ENCODE data around the gene SLC25A12. TPM values are rescaled to one million over a fixed set of nuclear protein-coding genes. Genes with fewer than 3 reads are reported as not detected.

The SLC25A12 gene
- total RNA-seq, 2 experiments from 2014 or later = 8.7 to 9.5 TPM

DNA sequence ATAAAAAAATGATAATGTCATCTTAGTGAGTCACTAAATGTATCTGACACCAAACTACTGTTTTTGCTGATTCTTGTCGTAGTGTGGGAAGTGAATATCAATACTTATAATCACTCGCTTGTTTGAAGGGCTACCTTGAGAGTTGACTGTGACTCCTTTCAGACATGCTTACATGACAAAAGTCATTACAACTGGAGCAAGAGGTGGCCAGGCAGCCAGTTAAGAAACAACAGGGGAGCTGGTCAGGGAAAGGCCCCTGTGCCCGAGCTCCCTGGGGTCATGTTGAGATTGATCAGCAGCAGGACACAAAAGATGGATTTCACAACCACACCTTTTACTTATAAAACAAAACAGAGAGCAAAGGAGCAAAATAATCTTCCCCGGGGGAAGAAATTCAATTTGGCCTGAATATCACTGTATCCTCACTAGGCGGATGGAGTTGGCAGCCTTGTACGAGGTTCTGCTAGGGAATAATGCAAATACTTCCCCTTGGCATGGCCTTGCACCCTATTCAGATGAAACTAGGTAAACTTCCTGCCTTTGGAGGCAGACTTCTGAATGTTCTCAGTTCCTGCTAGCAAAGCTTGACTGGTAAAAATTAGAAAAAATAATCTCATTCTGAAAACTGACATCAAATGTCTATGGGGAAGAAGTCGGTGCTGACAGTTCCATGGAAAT lies 105.6 kb downstream of the SLC25A12 start:
- H3K4me1 Mint-ChIP-seq (ENCODE audit: low read depth) = no peaks in the 10 kb centered on the region
- Histone ChIP-seq H3K27ac (ENCODE audit: low read depth in 1 of 2, low read length in 2 of 2) (no peak overlapping the region), H3K4me3 (ENCODE audit: low read length) (no peak overlapping the region), H3K27me3 (ENCODE audit: control insufficient read depth in 1 of 2, insufficient read depth in 2 of 2, low read length in 2 of 2) (no peaks in the 10 kb centered on the region), H3K36me3 (ENCODE audit: insufficient read depth, low read length) (peaks cover 71% of the 10 kb centered on the region), H3K9me3 (ENCODE audit: control insufficient read depth in 1 of 2, insufficient read depth in 1 of 2, low read length in 2 of 2) (no peaks in the 10 kb centered on the region), H3K4me1 (ENCODE audit: insufficient read depth, low read length) (no peaks in the 10 kb centered on the region)
- no peak overlapping the region for H3K4me3 Mint-ChIP-seq
- H3K36me3 Mint-ChIP-seq (ENCODE audit: low read depth) = peaks cover 90% of the 10 kb centered on the region
- DNase-seq (no peak), ATAC-seq (ENCODE audit: poor library complexity) (no peak)
- TF ChIP-seq, protein P1, sequence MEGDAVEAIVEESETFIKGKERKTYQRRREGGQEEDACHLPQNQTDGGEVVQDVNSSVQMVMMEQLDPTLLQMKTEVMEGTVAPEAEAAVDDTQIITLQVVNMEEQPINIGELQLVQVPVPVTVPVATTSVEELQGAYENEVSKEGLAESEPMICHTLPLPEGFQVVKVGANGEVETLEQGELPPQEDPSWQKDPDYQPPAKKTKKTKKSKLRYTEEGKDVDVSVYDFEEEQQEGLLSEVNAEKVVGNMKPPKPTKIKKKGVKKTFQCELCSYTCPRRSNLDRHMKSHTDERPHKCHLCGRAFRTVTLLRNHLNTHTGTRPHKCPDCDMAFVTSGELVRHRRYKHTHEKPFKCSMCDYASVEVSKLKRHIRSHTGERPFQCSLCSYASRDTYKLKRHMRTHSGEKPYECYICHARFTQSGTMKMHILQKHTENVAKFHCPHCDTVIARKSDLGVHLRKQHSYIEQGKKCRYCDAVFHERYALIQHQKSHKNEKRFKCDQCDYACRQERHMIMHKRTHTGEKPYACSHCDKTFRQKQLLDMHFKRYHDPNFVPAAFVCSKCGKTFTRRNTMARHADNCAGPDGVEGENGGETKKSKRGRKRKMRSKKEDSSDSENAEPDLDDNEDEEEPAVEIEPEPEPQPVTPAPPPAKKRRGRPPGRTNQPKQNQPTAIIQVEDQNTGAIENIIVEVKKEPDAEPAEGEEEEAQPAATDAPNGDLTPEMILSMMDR (IDR thresholded peaks at IDR 0.05) = no peak
- no peak overlapping the region for H3K27ac Mint-ChIP-seq
- H3K9me3 Mint-ChIP-seq = no peaks in the 10 kb centered on the region
- no peaks in the 10 kb centered on the region for H3K27me3 Mint-ChIP-seq
- intact Hi-C loops (cut with DNase I, micrococcal nuclease) = no loop called here
- POLR2A ChIA-PET = no interaction called here
- CTCF ChIA-PET = no interaction called here

DNA sequence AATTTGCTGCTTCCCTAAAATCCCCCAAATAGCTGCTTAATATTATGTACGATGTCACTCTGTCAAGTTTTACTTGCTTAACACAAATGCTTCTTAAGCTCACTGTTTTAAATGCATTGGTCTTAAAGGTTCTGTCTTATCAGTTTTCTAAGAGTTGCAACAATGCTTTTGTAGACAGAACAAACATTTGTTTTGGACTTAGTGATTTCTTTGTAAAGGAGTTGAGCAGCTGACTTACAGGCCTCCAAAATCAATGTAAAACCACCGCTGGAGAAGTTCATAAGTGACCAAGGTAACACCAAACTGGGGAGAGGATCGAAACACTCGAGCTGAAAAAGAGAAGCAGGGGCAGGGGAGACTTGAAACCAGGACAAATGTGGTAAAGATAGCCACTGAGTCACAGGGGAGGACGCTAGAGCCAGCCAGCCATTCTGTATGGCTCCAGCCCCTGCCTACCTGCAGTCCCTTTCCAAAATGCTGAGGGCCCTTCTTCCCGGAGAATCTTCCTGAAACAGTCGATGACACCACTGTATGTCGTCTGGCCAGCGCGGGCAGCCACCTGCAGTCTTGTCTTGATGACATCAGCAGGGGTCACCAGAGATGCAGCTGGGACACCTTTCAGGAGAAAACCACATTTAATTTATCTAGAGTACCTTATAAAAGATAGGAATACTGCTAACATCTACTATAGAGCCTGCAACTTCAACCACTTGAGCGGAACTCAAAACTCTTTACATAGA lies 106.5 kb downstream of the SLC25A12 start:
- Histone ChIP-seq H3K4me3 (ENCODE audit: low read length) (no peak overlapping the region), H3K27ac (ENCODE audit: low read depth in 1 of 2, low read length in 2 of 2) (no peak overlapping the region), H3K4me1 (ENCODE audit: insufficient read depth, low read length) (no peaks in the 10 kb centered on the region), H3K9me3 (ENCODE audit: control insufficient read depth in 1 of 2, insufficient read depth in 1 of 2, low read length in 2 of 2) (no peaks in the 10 kb centered on the region), H3K27me3 (ENCODE audit: control insufficient read depth in 1 of 2, insufficient read depth in 2 of 2, low read length in 2 of 2) (no peaks in the 10 kb centered on the region), H3K36me3 (ENCODE audit: insufficient read depth, low read length) (peaks cover 67% of the 10 kb centered on the region)
- ChIA-PET POLR2A (no interaction called here), CTCF (interaction anchor here (0.5 kb wide), 1 partner anchor 943 kb away, joined by 3 read pairs; no protein-coding TSS in a partner anchor)
- Mint-ChIP-seq H3K27ac (no peak overlapping the region), H3K4me3 (no peak overlapping the region), H3K9me3 (no peaks in the 10 kb centered on the region), H3K36me3 (ENCODE audit: low read depth) (peaks cover 90% of the 10 kb centered on the region), H3K27me3 (no peaks in the 10 kb centered on the region), H3K4me1 (ENCODE audit: low read depth) (no peaks in the 10 kb centered on the region)
- ATAC-seq (ENCODE audit: poor library complexity) (no peak), DNase-seq (no peak)
- intact Hi-C loops (cut with DNase I, micrococcal nuclease) = no loop called here
- TF ChIP-seq, protein P1 (IDR thresholded peaks at IDR 0.05) = no peak

DNA sequence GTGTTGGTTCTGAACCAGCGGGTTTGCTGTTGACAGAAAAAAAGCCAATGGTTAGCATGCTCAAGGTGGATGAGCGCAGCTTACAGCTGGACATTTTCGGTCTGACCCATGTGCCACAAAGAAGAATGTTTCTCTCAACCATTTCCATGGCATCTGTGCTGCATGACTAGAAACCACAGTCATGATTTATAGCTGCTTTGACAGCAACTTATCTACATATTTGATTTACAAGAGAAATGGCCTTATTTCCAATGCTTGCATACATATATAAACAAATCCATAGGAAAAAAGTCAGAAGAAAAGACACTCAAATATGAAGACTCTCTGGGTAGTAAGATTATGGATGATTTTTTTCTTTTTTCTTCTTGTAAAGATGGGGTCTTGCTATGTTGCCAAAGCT lies 108.6 kb downstream of the SLC25A12 start:
- Histone ChIP-seq H3K36me3 (ENCODE audit: insufficient read depth, low read length) (peaks cover 52% of the 10 kb centered on the region), H3K9me3 (ENCODE audit: control insufficient read depth in 1 of 2, insufficient read depth in 1 of 2, low read length in 2 of 2) (no peaks in the 10 kb centered on the region), H3K4me3 (ENCODE audit: low read length) (no peak overlapping the region), H3K27me3 (ENCODE audit: control insufficient read depth in 1 of 2, insufficient read depth in 2 of 2, low read length in 2 of 2) (no peaks in the 10 kb centered on the region), H3K4me1 (ENCODE audit: insufficient read depth, low read length) (no peaks in the 10 kb centered on the region), H3K27ac (ENCODE audit: low read depth in 1 of 2, low read length in 2 of 2) (no peak overlapping the region)
- ChIA-PET POLR2A (no interaction called here), CTCF (no interaction called here)
- Mint-ChIP-seq H3K36me3 (ENCODE audit: low read depth) (peaks cover 85% of the 10 kb centered on the region), H3K27ac (no peak overlapping the region), H3K27me3 (no peaks in the 10 kb centered on the region), H3K4me1 (ENCODE audit: low read depth) (no peaks in the 10 kb centered on the region), H3K9me3 (no peaks in the 10 kb centered on the region), H3K4me3 (no peak overlapping the region)
- ATAC-seq (ENCODE audit: poor library complexity) (no peak), DNase-seq (no peak)
- TF ChIP-seq, protein P1 (IDR thresholded peaks at IDR 0.05) = no peak
- intact Hi-C loops (cut with DNase I, micrococcal nuclease) = no loop called here
